ENCODE measurements around the gene GARIN3. TPM values are rescaled to one million over a fixed set of nuclear protein-coding genes. Genes with fewer than 3 reads are reported as not detected.

Gene GARIN3
- total and polyA plus RNA-seq, 9 of the 15 experiments (the other 6 are each of a cell fraction or from before 2014, with no cell fraction given) = not detected

- no TSS peak for BruUV-seq (replicated peaks)
- TF ChIP-seq RBM14 (IDR thresholded peaks at IDR 0.05; ENCODE audit: borderline replicate concordance, insufficient read depth, low read depth, low read length) (no peak), ESRRA (IDR thresholded peaks at IDR 0.05; ENCODE audit: borderline replicate concordance, low read depth) (no peak), SP2 (IDR thresholded peaks at IDR 0.05; ENCODE audit: extremely low read depth, low read depth, low read length, poor library complexity, severe bottlenecking) (no peak), ZNF354B (CRISPR knock-in tag; IDR thresholded peaks at IDR 0.05) (no peak), PATZ1 (CRISPR knock-in tag; IDR thresholded peaks at IDR 0.05; ENCODE audit: borderline replicate concordance) (no peak), ZNF507 (tag; conservative IDR thresholded peaks at IDR 0.05) (no peak), ETS1 (conservative IDR thresholded peaks at IDR 0.05; ENCODE audit: control insufficient read depth, low read depth, low read length) (no peak), HBP1 (CRISPR knock-in tag; IDR thresholded peaks at IDR 0.05) (no peak)
- TF ChIP-seq, protein P1, sequence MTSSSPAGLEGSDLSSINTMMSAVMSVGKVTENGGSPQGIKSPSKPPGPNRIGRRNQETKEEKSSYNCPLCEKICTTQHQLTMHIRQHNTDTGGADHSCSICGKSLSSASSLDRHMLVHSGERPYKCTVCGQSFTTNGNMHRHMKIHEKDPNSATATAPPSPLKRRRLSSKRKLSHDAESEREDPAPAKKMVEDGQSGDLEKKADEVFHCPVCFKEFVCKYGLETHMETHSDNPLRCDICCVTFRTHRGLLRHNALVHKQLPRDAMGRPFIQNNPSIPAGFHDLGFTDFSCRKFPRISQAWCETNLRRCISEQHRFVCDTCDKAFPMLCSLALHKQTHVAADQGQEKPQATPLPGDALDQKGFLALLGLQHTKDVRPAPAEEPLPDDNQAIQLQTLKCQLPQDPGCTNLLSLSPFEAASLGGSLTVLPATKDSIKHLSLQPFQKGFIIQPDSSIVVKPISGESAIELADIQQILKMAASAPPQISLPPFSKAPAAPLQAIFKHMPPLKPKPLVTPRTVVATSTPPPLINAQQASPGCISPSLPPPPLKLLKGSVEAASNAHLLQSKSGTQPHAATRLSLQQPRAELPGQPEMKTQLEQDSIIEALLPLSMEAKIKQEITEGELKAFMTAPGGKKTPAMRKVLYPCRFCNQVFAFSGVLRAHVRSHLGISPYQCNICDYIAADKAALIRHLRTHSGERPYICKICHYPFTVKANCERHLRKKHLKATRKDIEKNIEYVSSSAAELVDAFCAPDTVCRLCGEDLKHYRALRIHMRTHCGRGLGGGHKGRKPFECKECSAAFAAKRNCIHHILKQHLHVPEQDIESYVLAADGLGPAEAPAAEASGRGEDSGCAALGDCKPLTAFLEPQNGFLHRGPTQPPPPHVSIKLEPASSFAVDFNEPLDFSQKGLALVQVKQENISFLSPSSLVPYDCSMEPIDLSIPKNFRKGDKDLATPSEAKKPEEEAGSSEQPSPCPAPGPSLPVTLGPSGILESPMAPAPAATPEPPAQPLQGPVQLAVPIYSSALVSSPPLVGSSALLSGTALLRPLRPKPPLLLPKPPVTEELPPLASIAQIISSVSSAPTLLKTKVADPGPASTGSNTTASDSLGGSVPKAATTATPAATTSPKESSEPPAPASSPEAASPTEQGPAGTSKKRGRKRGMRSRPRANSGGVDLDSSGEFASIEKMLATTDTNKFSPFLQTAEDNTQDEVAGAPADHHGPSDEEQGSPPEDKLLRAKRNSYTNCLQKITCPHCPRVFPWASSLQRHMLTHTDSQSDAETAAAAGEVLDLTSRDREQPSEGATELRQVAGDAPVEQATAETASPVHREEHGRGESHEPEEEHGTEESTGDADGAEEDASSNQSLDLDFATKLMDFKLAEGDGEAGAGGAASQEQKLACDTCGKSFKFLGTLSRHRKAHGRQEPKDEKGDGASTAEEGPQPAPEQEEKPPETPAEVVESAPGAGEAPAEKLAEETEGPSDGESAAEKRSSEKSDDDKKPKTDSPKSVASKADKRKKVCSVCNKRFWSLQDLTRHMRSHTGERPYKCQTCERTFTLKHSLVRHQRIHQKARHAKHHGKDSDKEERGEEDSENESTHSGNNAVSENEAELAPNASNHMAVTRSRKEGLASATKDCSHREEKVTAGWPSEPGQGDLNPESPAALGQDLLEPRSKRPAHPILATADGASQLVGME (CRISPR knock-in tag; IDR thresholded peaks at IDR 0.05) = no peak
- Histone ChIP-seq H3K9me3 (replicated peaks; ENCODE audit: control insufficient read depth, insufficient read depth, low read depth, low read length) (no peaks in the 10 kb centered on the region), H3K36me3 (ENCODE audit: control insufficient read depth, insufficient read depth, low read length) (no peaks in the 10 kb centered on the region), H2AFZ (ENCODE audit: low read depth, low read length) (no peak overlapping the region), H3K27ac (ENCODE audit: extremely low read depth, low read depth, low read length) (no peak overlapping the region), H3K9ac (ENCODE audit: insufficient read depth in 1 of 2, low read depth in 2 of 2, low read length in 2 of 2) (no peak overlapping the region), H3K4me3 (no peak overlapping the region), H3K79me2 (ENCODE audit: control insufficient read depth, insufficient read depth, low read length) (no peaks in the 10 kb centered on the region), H3K9me1 (ENCODE audit: control insufficient read depth, insufficient read depth, low read length) (no peaks in the 10 kb centered on the region), H3K4me2 (ENCODE audit: insufficient read depth, low read length) (no peak overlapping the region), H3K27me3 (ENCODE audit: control insufficient read depth in 2 of 2, insufficient read depth in 2 of 2, low read length in 2 of 2) (no peaks in the 10 kb centered on the region; a peak in 1 of 5 replicates), H3K4me1 (replicated peaks in 1 of 2; ENCODE audit: control insufficient read depth in 2 of 2, insufficient read depth in 2 of 2, low read length in 2 of 2) (no peaks in the 10 kb centered on the region), H4K20me1 (replicated peaks; ENCODE audit: control insufficient read depth, insufficient read depth, low read length) (no peaks in the 10 kb centered on the region)
- ChIA-PET CTCF (ENCODE audit: low intra/inter-chr PET ratio) (no interaction called here), POLR2A (no interaction called here)
- DNase-seq (ENCODE audit: extremely low read depth in 1 of 4, low spot score in 3 of 4) (no peak), FAIRE-seq (no peak), ATAC-seq (no peak)
- in situ Hi-C loops (cut with MboI) (no loop called here), intact Hi-C loops (cut with micrococcal nuclease) (no loop called here)
- 0% methylated on average over 3 of the region's 3 CpGs for WGBS (ENCODE audit: insufficient coverage, low coverage, missing lambda C conversion rate)
Observed at GRCh38 chr5:157178966-157179365, 12.9 kb upstream of the GARIN3 start.
